Measurements from ENCODE around the gene LPIN2.
A peak's percentile ranks its signal among the peaks of the same experiment; 100 is the strongest.
"Not testable (repeated sequence)": the region's sequence is repeated elsewhere in the genome, so short reads cannot be mapped to it uniquely, and the experiment has no call there.

The LPIN2 gene

GRCh38 chr18:3013024-3013804 is at the start of gene LPIN2:
LPIN2 (minus strand) TSS chr18:3013144; CDS start chr18:2960840, 52,304 bp downstream.
- DNase-seq (ENCODE audit: low read depth): peak; percentile 81

- DNase-seq (ENCODE audit: low read depth): no peak
Measured at GRCh38 chr18:3061581-3062312, 48.8 kb upstream of the LPIN2 start.

- no peak for DNase-seq (ENCODE audit: low read depth)
Measured at GRCh38 chr18:3060667-3061580, 48.0 kb upstream of the LPIN2 start.

- no peak for DNase-seq (ENCODE audit: low read depth)
Measured at GRCh38 chr18:3059272-3059671, 46.3 kb upstream of the LPIN2 start.

- DNase-seq (ENCODE audit: low read depth): no peak
Measured at GRCh38 chr18:3058328-3059191, 45.6 kb upstream of the LPIN2 start.

- no peak for DNase-seq (ENCODE audit: low read depth)
Measured at GRCh38 chr18:3057526-3057925, 44.6 kb upstream of the LPIN2 start.

GRCh38 chr18:3056311-3056710 is 43.4 kb upstream of the LPIN2 start:
- DNase-seq (ENCODE audit: low read depth): no peak

- no peak for DNase-seq (ENCODE audit: low read depth)
Measured at GRCh38 chr18:3055816-3056215, 42.9 kb upstream of the LPIN2 start.

- no peak for DNase-seq (ENCODE audit: low read depth)
Measured at GRCh38 chr18:3055186-3055728, 42.3 kb upstream of the LPIN2 start.

- no peak for DNase-seq (ENCODE audit: low read depth)
Measured at GRCh38 chr18:3054780-3055179, 41.8 kb upstream of the LPIN2 start.

GRCh38 chr18:3054214-3054613 is 41.3 kb upstream of the LPIN2 start:
- DNase-seq (ENCODE audit: low read depth): no peak

GRCh38 chr18:3053081-3053480 is 40.1 kb upstream of the LPIN2 start:
- DNase-seq (ENCODE audit: low read depth): no peak

GRCh38 chr18:3052411-3052758 is 39.4 kb upstream of the LPIN2 start:
- no peak for DNase-seq (ENCODE audit: low read depth)

GRCh38 chr18:3051718-3052410 is 38.9 kb upstream of the LPIN2 start:
- no peak for DNase-seq (ENCODE audit: low read depth)

- DNase-seq (ENCODE audit: low read depth): not testable (repeated sequence)
Measured at GRCh38 chr18:3049897-3050454, 37.0 kb upstream of the LPIN2 start.

- no peak for DNase-seq (ENCODE audit: low read depth)
Measured at GRCh38 chr18:3048820-3049349, 35.9 kb upstream of the LPIN2 start.

- no peak for DNase-seq (ENCODE audit: low read depth)
Measured at GRCh38 chr18:3048121-3048520, 35.2 kb upstream of the LPIN2 start.

- no peak for DNase-seq (ENCODE audit: low read depth)
Measured at GRCh38 chr18:3046216-3046808, 33.4 kb upstream of the LPIN2 start.

- no peak for DNase-seq (ENCODE audit: low read depth)
Measured at GRCh38 chr18:3044931-3045698, 32.2 kb upstream of the LPIN2 start.

Data from non-pigmented ciliary epithelial cell (primary cell).